HG03460 (cell line): ENCODE results near the gene SPATA46.
"Not testable (repeated sequence)": the region's sequence is repeated elsewhere in the genome, so short reads cannot be mapped to it uniquely, and the experiment has no call there.

ENCODE experiments used
- ATAC-seq: cut with Tn5 transposase; IDR thresholded peaks from one replicate; pipeline ENCODE4 v1.9.1; 2021; ENCODE audit not compliant: unreplicated experiment

SPATA46 gene

GRCh38 chr1:162376691-162377090, at the start of gene SPATA46:
Gene SPATA46 (minus strand): TSS chr1:162376854. CDS start chr1:162376790, 64 bp downstream.
- no peak for ATAC-seq

- ATAC-seq, result no peak
Observed at GRCh38 chr1:162422662-162423375, 46.2 kb upstream of the SPATA46 start.

- ATAC-seq, result no peak
Observed at GRCh38 chr1:162421258-162422164, 44.9 kb upstream of the SPATA46 start.

- no peak for ATAC-seq
Observed at GRCh38 chr1:162420120-162420519, 43.5 kb upstream of the SPATA46 start.

- ATAC-seq, result not testable (repeated sequence)
Observed at GRCh38 chr1:162419450-162419931, 42.8 kb upstream of the SPATA46 start.

GRCh38 chr1:162418584-162418983, 41.9 kb upstream of the SPATA46 start:
- not testable (repeated sequence) for ATAC-seq

GRCh38 chr1:162417650-162418049, 41.0 kb upstream of the SPATA46 start:
- ATAC-seq, result no peak

- no peak for ATAC-seq
Observed at GRCh38 chr1:162416909-162417308, 40.3 kb upstream of the SPATA46 start.

GRCh38 chr1:162416215-162416614, 39.6 kb upstream of the SPATA46 start:
- no peak for ATAC-seq

GRCh38 chr1:162412002-162412401, 35.3 kb upstream of the SPATA46 start, which contains the start of gene SH2D1B:
Gene SH2D1B (minus strand): TSS chr1:162412136. CDS start chr1:162412016, 120 bp downstream.
- ATAC-seq, result no peak

GRCh38 chr1:162407539-162407938, 30.9 kb upstream of the SPATA46 start:
- ATAC-seq, result no peak

GRCh38 chr1:162406811-162407210, 30.2 kb upstream of the SPATA46 start:
- ATAC-seq, result no peak

- no peak for ATAC-seq
Observed at GRCh38 chr1:162405800-162406199, 29.1 kb upstream of the SPATA46 start.

- ATAC-seq, result no peak
Observed at GRCh38 chr1:162404550-162405160, 28.0 kb upstream of the SPATA46 start.

GRCh38 chr1:162400790-162401355, 24.2 kb upstream of the SPATA46 start:
- no peak for ATAC-seq

GRCh38 chr1:162398999-162399580, 22.4 kb upstream of the SPATA46 start:
- no peak for ATAC-seq

GRCh38 chr1:162397943-162398560, 21.4 kb upstream of the SPATA46 start:
- no peak for ATAC-seq

- ATAC-seq, result no peak
Observed at GRCh38 chr1:162397039-162397448, 20.4 kb upstream of the SPATA46 start.

GRCh38 chr1:162396201-162396906, 19.7 kb upstream of the SPATA46 start:
- ATAC-seq, result no peak
